ENCODE measurements around the gene ALKBH6.

GRCh38 chr19:36013280-36014011, 567 bp downstream of the ALKBH6 start:
- TF ChIP-seq CTCF (IDR thresholded peaks at IDR 0.05) (no peak), POLR2A (IDR thresholded peaks at IDR 0.05) (no peak), POLR2AphosphoS5 (IDR thresholded peaks at IDR 0.05) (no peak)

Data from prostate gland (tissue), 2 donors.